ENCODE measurements around the gene VCAM1. TPM values are rescaled to one million over a fixed set of nuclear protein-coding genes. Genes with fewer than 3 reads are reported as not detected.

The VCAM1 gene
- polyA plus RNA-seq = under 1 TPM; 0.47 to 0.68 TPM

GRCh38 chr1:100719490-100719889 lies at the start of gene VCAM1:
Gene VCAM1 (plus strand): TSS chr1:100719742. CDS start chr1:100719861, 119 bp downstream.
- no peaks in the 10 kb centered on the region for H3K27me3 ChIP-seq (ENCODE audit: control insufficient read depth in 1 of 2, insufficient read depth in 2 of 2, low read length in 2 of 2)
- H3K36me3 ChIP-seq (ENCODE audit: control insufficient read depth in 2 of 2, insufficient read depth in 2 of 2, low read length in 1 of 2) = no peaks in the 10 kb centered on the region
- no peak within 1 kb of the TSS for H3K4me3 ChIP-seq (ENCODE audit: low read depth in 1 of 2, low read length in 2 of 2)
- peak within 1 kb of the TSS; percentile 2 to 24 for H3K27ac ChIP-seq (ENCODE audit: low read depth in 2 of 2, low read length in 1 of 2)
- H3K9me3 ChIP-seq (ENCODE audit: control insufficient read depth in 2 of 2, insufficient read depth in 1 of 2, low read depth in 1 of 2, low read length in 1 of 2) = no peaks in the 10 kb centered on the region
- H3K4me1 ChIP-seq (ENCODE audit: control insufficient read depth in 2 of 2, insufficient read depth in 2 of 2, low read length in 1 of 2) = no peaks in the 10 kb centered on the region
- 16 to 24% methylated on average over 7 of the region's 7 CpGs for WGBS, 2 donors

DNA sequence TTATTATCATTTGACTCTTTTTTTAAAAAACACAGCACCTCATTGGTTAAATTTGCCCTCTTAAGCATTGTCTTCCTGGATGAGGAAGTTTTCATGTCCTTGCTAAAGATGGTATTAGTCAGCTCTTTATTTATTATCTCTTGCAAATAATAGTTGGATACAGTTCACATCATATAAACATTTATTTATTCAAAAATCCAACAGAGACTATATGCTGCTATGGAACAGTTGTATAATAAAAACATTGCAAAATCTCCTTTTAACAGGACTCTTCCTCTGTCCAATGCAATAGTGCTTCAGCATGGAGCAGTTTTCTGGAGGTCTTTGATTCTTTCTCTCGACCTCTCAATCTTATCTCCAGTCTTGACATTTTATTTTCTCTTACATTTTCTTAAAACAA lies 49.5 kb upstream of the VCAM1 start:
- peaks cover 0 to 2% of the 10 kb centered on the region in 2 donors for H3K9me3 ChIP-seq (ENCODE audit: control insufficient read depth in 2 of 2, insufficient read depth in 1 of 2, low read depth in 1 of 2, low read length in 1 of 2)
- no peaks in the 10 kb centered on the region for H3K27me3 ChIP-seq (ENCODE audit: control insufficient read depth in 1 of 2, insufficient read depth in 2 of 2, low read length in 2 of 2)
- H3K4me1 ChIP-seq (ENCODE audit: control insufficient read depth in 2 of 2, insufficient read depth in 2 of 2, low read length in 1 of 2) = no peaks in the 10 kb centered on the region
- H3K36me3 ChIP-seq (ENCODE audit: control insufficient read depth in 2 of 2, insufficient read depth in 2 of 2, low read length in 1 of 2) = no peaks in the 10 kb centered on the region
- WGBS, 2 donors = 47 to 59% methylated on average over 1 of the region's 1 CpG
- H3K4me3 ChIP-seq (ENCODE audit: low read depth in 1 of 2, low read length in 2 of 2) = no peak overlapping the region
- H3K27ac ChIP-seq (ENCODE audit: low read depth in 2 of 2, low read length in 1 of 2) = no peak overlapping the region

DNA sequence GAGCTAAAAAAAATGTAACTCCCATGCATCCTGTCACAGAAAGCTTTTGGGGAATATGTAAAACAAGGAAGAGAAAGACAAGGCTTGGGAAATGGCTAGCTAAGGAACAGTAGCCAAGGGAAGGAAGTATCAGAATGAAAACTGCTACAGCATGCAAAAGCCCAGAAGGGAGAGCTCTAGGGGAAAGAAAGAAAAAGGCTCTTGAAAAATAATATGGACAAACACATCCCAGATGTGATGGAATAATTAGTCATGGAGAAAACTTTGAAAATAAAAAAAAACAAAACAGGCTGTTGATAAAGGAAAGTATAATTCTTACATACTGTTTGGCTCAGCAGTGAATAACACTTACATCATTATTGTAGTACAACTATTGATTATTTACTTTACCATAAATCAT lies 47.9 kb upstream of the VCAM1 start:
- H3K36me3 ChIP-seq (ENCODE audit: control insufficient read depth in 2 of 2, insufficient read depth in 2 of 2, low read length in 1 of 2) = no peaks in the 10 kb centered on the region
- H3K27me3 ChIP-seq (ENCODE audit: control insufficient read depth in 1 of 2, insufficient read depth in 2 of 2, low read length in 2 of 2) = no peaks in the 10 kb centered on the region
- H3K4me3 ChIP-seq (ENCODE audit: low read depth in 1 of 2, low read length in 2 of 2) = no peak overlapping the region
- peaks cover 0 to 2% of the 10 kb centered on the region in 2 donors for H3K9me3 ChIP-seq (ENCODE audit: control insufficient read depth in 2 of 2, insufficient read depth in 1 of 2, low read depth in 1 of 2, low read length in 1 of 2)
- H3K27ac ChIP-seq (ENCODE audit: low read depth in 2 of 2, low read length in 1 of 2) = no peak overlapping the region
- H3K4me1 ChIP-seq (ENCODE audit: control insufficient read depth in 2 of 2, insufficient read depth in 2 of 2, low read length in 1 of 2) = peaks cover 0 to 2% of the 10 kb centered on the region in 2 donors

GRCh38 chr1:100683448-100684349 lies 35.8 kb upstream of the VCAM1 start:
- Histone ChIP-seq H3K4me1 (ENCODE audit: control insufficient read depth in 2 of 2, insufficient read depth in 2 of 2, low read length in 1 of 2) (no peaks in the 10 kb centered on the region), H3K9me3 (ENCODE audit: control insufficient read depth in 2 of 2, insufficient read depth in 1 of 2, low read depth in 1 of 2, low read length in 1 of 2) (no peaks in the 10 kb centered on the region), H3K4me3 (ENCODE audit: low read depth in 1 of 2, low read length in 2 of 2) (no peak overlapping the region), H3K36me3 (ENCODE audit: control insufficient read depth in 2 of 2, insufficient read depth in 2 of 2, low read length in 1 of 2) (no peaks in the 10 kb centered on the region), H3K27ac (ENCODE audit: low read depth in 2 of 2, low read length in 1 of 2) (no peak overlapping the region), H3K27me3 (ENCODE audit: control insufficient read depth in 1 of 2, insufficient read depth in 2 of 2, low read length in 2 of 2) (no peaks in the 10 kb centered on the region)
- WGBS, 2 donors = 69 to 71% methylated on average over 2 of the region's 2 CpGs

DNA sequence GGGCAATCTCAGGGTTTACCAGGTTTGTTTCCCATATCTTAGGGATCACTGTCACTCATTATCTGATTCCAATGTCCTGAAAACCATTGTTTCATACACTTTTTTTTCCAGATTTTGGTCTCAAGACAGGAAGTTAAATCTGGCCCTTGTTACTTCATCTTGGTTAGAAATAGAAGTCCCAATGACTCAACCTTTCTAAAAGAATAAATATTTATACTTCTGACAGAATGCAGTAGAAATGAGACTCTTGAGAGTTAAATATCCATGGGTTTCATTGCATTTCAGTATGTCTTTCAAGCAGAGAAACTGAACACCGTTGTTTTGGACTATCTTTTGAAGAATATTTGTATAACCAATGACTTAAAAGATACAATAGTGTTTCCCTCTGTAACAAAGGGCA lies 19.8 kb upstream of the VCAM1 start:
- H3K4me3 ChIP-seq (ENCODE audit: low read depth in 1 of 2, low read length in 2 of 2) = no peak overlapping the region
- no peak overlapping the region for H3K27ac ChIP-seq (ENCODE audit: low read depth in 2 of 2, low read length in 1 of 2)
- H3K9me3 ChIP-seq (ENCODE audit: control insufficient read depth in 2 of 2, insufficient read depth in 1 of 2, low read depth in 1 of 2, low read length in 1 of 2) = no peaks in the 10 kb centered on the region
- no peaks in the 10 kb centered on the region for H3K36me3 ChIP-seq (ENCODE audit: control insufficient read depth in 2 of 2, insufficient read depth in 2 of 2, low read length in 1 of 2)
- H3K27me3 ChIP-seq (ENCODE audit: control insufficient read depth in 1 of 2, insufficient read depth in 2 of 2, low read length in 2 of 2) = no peaks in the 10 kb centered on the region
- no peaks in the 10 kb centered on the region for H3K4me1 ChIP-seq (ENCODE audit: control insufficient read depth in 2 of 2, insufficient read depth in 2 of 2, low read length in 1 of 2)
- 27 to 37% methylated on average over 1 of the region's 1 CpG for WGBS, 2 donors

- Histone ChIP-seq H3K27me3 (ENCODE audit: control insufficient read depth in 1 of 2, insufficient read depth in 2 of 2, low read length in 2 of 2) (no peaks in the 10 kb centered on the region), H3K9me3 (ENCODE audit: control insufficient read depth in 2 of 2, insufficient read depth in 1 of 2, low read depth in 1 of 2, low read length in 1 of 2) (no peaks in the 10 kb centered on the region), H3K27ac (ENCODE audit: low read depth in 2 of 2, low read length in 1 of 2) (no peak overlapping the region), H3K36me3 (ENCODE audit: control insufficient read depth in 2 of 2, insufficient read depth in 2 of 2, low read length in 1 of 2) (no peaks in the 10 kb centered on the region), H3K4me1 (ENCODE audit: control insufficient read depth in 2 of 2, insufficient read depth in 2 of 2, low read length in 1 of 2) (no peaks in the 10 kb centered on the region), H3K4me3 (ENCODE audit: low read depth in 1 of 2, low read length in 2 of 2) (no peak overlapping the region)
- WGBS, 2 donors = 80 to 83% methylated on average over 4 of the region's 4 CpGs
Measured at GRCh38 chr1:100700586-100700985, 19.0 kb upstream of the VCAM1 start.

GRCh38 chr1:100703052-100703451 lies 16.5 kb upstream of the VCAM1 start:
- Histone ChIP-seq H3K27me3 (ENCODE audit: control insufficient read depth in 1 of 2, insufficient read depth in 2 of 2, low read length in 2 of 2) (no peaks in the 10 kb centered on the region), H3K36me3 (ENCODE audit: control insufficient read depth in 2 of 2, insufficient read depth in 2 of 2, low read length in 1 of 2) (no peaks in the 10 kb centered on the region), H3K4me1 (ENCODE audit: control insufficient read depth in 2 of 2, insufficient read depth in 2 of 2, low read length in 1 of 2) (no peaks in the 10 kb centered on the region), H3K27ac (ENCODE audit: low read depth in 2 of 2, low read length in 1 of 2) (no peak overlapping the region), H3K4me3 (ENCODE audit: low read depth in 1 of 2, low read length in 2 of 2) (no peak overlapping the region), H3K9me3 (ENCODE audit: control insufficient read depth in 2 of 2, insufficient read depth in 1 of 2, low read depth in 1 of 2, low read length in 1 of 2) (no peaks in the 10 kb centered on the region)
- WGBS, 2 donors = 75 to 81% methylated on average over 2 of the region's 2 CpGs

GRCh38 chr1:100703716-100704115 lies 15.8 kb upstream of the VCAM1 start:
- no peaks in the 10 kb centered on the region for H3K36me3 ChIP-seq (ENCODE audit: control insufficient read depth in 2 of 2, insufficient read depth in 2 of 2, low read length in 1 of 2)
- no peak overlapping the region for H3K4me3 ChIP-seq (ENCODE audit: low read depth in 1 of 2, low read length in 2 of 2)
- no peaks in the 10 kb centered on the region for H3K4me1 ChIP-seq (ENCODE audit: control insufficient read depth in 2 of 2, insufficient read depth in 2 of 2, low read length in 1 of 2)
- no peaks in the 10 kb centered on the region for H3K9me3 ChIP-seq (ENCODE audit: control insufficient read depth in 2 of 2, insufficient read depth in 1 of 2, low read depth in 1 of 2, low read length in 1 of 2)
- no peaks in the 10 kb centered on the region for H3K27me3 ChIP-seq (ENCODE audit: control insufficient read depth in 1 of 2, insufficient read depth in 2 of 2, low read length in 2 of 2)
- H3K27ac ChIP-seq (ENCODE audit: low read depth in 2 of 2, low read length in 1 of 2) = no peak overlapping the region
- WGBS, 2 donors = 53 to 68% methylated on average over 2 of the region's 2 CpGs

GRCh38 chr1:100704473-100704872 lies 15.1 kb upstream of the VCAM1 start:
- Histone ChIP-seq H3K9me3 (ENCODE audit: control insufficient read depth in 2 of 2, insufficient read depth in 1 of 2, low read depth in 1 of 2, low read length in 1 of 2) (no peaks in the 10 kb centered on the region), H3K27ac (ENCODE audit: low read depth in 2 of 2, low read length in 1 of 2) (no peak overlapping the region), H3K4me1 (ENCODE audit: control insufficient read depth in 2 of 2, insufficient read depth in 2 of 2, low read length in 1 of 2) (no peaks in the 10 kb centered on the region), H3K4me3 (ENCODE audit: low read depth in 1 of 2, low read length in 2 of 2) (no peak overlapping the region), H3K27me3 (ENCODE audit: control insufficient read depth in 1 of 2, insufficient read depth in 2 of 2, low read length in 2 of 2) (no peaks in the 10 kb centered on the region), H3K36me3 (ENCODE audit: control insufficient read depth in 2 of 2, insufficient read depth in 2 of 2, low read length in 1 of 2) (no peaks in the 10 kb centered on the region)
- WGBS, 2 donors = 56 to 67% methylated on average over 3 of the region's 3 CpGs

GRCh38 chr1:100706296-100706695 lies 13.2 kb upstream of the VCAM1 start:
- Histone ChIP-seq H3K36me3 (ENCODE audit: control insufficient read depth in 2 of 2, insufficient read depth in 2 of 2, low read length in 1 of 2) (no peaks in the 10 kb centered on the region), H3K27me3 (ENCODE audit: control insufficient read depth in 1 of 2, insufficient read depth in 2 of 2, low read length in 2 of 2) (no peaks in the 10 kb centered on the region), H3K4me1 (ENCODE audit: control insufficient read depth in 2 of 2, insufficient read depth in 2 of 2, low read length in 1 of 2) (no peaks in the 10 kb centered on the region), H3K9me3 (ENCODE audit: control insufficient read depth in 2 of 2, insufficient read depth in 1 of 2, low read depth in 1 of 2, low read length in 1 of 2) (no peaks in the 10 kb centered on the region), H3K4me3 (ENCODE audit: low read depth in 1 of 2, low read length in 2 of 2) (no peak overlapping the region), H3K27ac (ENCODE audit: low read depth in 2 of 2, low read length in 1 of 2) (no peak overlapping the region)
- WGBS, 2 donors = 92 to 100% methylated on average over 1 of the region's 1 CpG

Measured in esophagus (tissue), 2 donors.